HG03354 (cell line): ENCODE data around the gene BRINP2.

ENCODE experiments used
- ATAC-seq: cut with Tn5 transposase; IDR thresholded peaks from one replicate; pipeline ENCODE4 v1.9.1; 2021; ENCODE audit warnings: mild to moderate bottlenecking; ENCODE audit not compliant: unreplicated experiment, poor library complexity, severe bottlenecking

The BRINP2 gene

DNA sequence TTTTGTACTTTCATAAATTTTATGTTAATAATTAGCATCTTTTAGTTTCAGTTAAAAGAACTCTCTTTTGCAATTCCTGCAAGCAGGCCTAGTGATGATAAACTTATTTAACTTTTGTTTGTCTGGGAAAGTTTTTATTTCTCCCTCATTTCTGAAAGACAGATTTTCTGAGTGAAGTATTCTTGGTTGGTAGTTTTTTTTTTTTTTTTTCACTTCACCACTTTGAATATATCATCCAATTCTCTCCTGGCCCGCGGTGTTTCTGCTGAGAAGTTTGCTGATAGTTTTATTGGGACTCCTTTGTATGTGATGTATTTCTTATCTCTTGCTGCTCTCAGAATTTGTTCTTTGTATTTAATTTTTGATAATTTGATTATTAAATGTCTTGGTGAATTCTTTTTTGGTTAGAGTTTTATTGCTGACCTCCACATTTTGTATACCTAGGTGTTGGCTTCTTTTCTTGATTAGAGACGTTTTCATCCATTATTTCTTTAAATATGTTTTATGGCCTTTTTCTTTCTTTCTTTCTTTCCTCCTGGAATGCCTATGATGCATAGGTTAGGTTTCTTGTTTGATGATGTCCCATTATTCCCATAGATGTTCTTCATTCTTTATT is 45.9 kb downstream of the BRINP2 start:
- ATAC-seq: no peak

DNA sequence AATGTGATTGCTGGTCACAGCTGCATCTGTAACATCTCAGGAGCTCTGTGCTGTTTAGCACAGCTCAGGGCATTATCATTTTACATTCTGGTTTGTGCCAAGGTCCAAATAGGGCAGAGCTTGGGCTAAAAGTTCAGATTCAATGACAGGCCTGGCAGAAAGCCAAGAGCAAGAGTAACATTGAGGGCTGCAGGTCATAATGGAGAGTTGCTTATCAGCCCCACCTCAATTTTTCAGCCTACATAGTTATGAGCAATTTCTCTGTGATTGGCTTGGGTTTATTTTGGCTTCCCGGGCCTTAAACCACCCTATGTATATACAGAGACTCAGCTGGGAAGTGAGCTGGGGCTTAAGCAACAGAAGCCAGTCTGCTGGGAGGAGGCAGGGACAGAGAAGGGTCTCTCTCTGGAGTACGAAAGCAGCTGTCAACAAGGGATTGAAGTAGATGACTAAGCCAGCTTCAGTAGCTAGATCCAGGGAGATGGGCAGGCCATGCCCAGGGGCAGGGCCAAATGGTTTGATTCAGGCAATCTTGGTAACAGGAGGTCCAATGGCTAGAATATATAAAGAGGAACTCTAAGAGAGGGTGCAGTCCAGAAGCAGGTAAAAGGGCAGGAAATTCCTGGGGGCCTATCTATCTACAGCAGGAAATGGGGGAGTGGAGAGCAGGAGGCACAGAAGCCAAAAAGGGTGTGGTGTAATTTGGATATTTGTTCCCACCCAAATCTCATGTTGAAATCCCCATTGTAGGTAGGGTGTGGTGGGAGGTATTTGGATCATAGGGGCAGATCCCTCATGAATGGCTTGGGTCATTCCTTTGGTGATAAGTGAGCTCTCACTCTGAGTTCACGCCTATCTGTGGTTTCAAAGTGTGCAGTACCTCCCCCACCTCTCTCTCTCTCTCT is 49.0 kb downstream of the BRINP2 start:
- no peak for ATAC-seq

DNA sequence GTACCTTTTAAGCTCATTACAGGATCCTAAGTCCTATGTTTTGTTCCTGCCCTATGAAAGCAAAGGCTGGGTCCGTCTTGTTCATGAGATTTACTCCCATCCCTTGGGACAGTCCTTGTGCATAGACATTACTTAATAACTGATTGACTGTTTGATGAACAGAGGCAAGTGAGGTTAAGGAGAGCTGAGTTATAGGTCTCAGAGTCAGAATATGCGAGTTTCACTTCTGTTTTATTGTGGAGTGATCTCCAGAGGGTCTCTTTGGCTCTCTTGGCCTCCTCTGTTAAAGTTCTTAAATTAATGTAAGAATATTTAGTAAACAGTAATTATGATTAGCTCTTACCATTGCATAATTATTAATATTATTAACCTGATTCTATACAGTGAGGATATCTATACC is 52.6 kb downstream of the BRINP2 start:
- ATAC-seq: no peak

DNA sequence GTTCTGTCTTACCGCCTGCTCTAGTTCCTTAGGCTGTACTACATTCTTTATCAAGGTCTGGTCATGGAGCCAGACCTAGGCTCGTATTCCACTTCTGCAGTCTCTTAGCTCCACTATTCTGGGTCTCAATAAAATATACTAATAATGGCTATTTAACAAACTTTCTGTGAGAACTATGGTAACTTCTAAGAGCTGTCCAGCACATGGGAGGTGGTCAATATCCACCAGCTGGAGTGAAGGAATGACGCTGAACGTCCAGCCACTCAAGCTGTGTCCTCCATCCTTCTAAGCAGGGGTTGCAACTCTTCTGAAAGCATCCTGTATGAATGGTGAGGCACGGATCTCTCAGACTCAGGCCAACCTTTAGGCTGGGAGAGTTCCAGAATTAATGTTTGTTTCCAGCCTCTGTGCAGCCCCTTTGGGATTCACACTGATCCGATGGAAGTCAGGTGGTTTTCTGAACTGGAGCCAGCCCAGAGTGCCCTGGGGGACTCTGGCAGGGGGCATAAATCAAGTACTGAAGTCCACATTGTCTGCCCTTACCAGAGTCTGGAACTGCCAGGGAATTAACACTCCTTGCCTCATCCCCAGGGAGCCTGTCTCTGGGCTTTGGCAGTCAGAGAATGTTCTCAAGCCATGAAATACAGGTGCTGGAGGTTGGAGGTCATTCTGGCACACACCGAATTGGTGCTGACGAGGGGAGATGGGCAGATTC is 57.4 kb downstream of the BRINP2 start:
- no peak for ATAC-seq

DNA sequence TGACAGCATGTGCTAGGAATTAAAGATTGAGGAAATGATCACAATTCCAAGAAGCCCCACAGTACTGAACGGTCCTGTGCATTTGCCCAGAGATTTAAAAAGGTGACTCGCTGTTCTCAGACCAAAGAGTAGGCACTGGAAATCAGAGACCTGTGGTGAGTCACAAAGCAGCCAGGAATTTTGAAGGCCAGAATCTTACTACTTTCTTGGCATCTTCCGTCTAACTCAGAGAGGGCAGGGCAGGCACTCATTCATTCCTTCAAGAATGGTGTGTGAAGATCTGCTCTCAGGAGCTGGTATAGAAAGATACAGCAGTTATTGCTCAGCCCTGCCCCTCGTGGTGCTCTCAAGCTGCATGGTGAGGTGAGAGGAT is 57.9 kb downstream of the BRINP2 start:
- no peak for ATAC-seq

DNA sequence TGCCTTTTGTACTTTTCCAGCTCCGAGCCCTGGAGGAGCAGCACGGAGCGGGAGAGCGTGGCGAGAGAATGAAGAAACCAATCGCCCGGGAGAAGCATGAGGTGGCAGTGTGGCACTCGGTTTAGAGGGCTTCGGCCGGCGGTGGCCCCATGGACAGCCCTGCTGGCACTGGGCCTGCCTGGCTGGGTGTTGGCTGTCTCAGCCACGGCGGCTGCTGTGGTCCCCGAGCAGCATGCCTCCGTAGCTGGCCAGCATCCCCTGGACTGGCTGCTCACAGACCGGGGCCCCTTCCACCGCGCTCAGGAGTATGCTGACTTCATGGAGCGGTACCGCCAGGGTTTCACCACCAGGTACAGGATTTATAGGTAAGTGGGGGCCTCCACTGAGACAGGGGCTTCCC is 59.0 kb downstream of the BRINP2 start:
- no peak for ATAC-seq

DNA sequence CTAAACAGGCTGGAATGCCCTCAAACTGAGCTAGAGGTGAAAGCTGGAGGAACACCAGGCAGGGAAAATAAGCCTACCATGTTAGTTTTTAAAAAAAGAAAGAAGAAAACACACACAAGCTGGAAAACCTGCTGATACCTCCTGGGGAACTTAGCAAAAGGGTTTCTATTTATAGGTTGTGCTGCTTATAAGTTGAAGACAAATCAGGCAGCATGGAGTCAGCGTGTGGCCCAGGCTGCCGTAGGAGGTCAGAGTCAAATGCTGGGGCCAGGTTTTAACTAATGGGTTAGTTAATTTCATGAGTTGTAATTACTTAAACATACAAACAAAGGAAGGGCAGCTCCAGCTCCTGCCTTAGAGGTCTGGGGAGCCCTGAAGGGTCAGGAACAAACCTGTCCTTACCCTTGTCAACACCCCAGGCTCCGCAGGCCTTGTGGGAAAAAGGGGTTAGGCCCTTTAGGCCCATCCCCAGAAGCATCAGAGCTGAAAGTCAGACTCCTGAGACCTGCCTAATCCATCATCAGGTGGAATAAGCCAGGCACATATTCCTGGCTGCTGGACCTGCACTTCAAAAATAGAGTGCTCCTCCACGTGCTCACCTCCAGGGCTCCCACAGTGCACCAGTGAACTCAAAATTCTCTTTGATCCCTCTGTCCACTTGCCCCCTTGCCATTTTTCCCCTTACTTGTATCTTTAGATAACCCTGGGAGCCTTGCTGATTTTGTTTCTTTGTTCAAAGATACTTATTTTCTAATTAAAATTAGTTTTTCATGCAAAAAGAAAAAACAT is 59.7 kb downstream of the BRINP2 start:
- ATAC-seq: no peak

DNA sequence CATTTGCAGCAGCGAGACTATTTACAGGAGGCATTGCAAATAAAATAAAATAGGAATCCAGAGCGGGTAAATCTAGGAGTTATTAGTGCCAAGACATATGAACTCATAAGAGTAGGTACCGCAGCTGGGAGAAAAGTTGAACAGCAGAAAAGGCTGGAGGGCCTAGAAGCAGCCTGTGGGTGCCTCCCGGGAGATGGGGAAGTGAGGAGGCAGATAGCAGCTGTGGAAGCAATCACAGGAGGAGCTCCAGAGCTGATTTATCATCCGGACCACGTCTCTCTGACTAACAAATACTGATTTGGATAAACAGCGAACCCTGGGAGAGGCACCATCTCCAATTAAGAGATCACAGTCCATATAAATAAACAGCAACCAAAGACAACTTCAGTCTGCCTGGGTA is 64.6 kb downstream of the BRINP2 start:
- no peak for ATAC-seq

DNA sequence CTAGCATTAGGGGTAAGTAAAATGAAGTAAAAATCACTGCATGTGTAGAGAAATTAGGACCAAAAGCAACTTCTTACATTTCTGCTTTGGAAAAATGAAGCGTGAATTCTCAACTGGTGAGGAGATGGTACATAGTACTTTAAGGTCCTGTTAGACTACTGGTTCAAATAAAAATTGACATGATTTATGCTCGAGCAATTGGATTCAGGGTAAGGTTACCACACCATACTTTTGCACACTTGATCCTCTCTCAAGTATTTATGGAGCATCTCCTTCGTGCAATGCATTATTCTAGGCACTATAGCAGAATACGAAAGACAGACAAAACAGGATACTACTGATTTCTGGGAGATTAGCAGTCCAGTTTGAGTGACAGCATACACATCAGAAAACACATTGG is 66.2 kb downstream of the BRINP2 start:
- no peak for ATAC-seq

DNA sequence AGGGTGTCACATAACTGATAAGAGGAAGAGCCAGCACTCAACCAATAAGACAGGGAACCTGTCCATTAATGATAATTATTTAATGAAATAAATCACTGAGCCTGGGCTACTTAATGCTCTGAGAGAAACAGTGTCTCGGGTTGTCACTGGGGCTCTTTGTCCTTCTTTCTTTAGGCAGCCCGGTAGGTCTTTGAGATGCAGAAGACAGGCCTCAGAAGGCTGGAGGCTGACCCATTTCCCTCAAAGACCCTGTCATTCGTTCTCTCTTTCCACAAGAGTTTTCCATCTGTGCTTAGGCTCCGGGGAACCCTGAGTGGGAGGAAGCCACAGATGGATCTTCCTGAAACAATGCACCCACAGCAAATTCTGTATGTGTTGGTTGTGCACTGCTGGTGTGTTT is 68.2 kb downstream of the BRINP2 start:
- ATAC-seq: no peak

DNA sequence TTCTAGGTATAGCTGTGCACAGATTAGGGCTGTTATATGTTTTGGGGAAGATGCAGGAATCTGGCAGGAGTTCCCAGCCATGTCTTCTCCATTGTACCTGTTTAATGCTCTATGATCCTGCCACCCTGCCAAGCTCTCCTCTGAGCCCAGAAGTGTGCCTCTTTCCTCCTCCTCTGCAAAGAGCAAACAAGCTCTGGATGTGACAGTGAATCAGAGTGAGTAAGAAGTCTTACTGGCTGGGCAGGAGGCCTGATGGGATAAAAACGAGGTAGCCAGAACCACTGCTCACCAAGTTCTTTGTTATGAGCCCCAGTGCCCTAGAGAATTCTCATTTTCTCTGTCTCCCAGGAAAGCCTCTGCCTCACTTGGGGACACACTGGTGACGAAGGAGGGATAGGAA is 69.0 kb downstream of the BRINP2 start:
- ATAC-seq: no peak

DNA sequence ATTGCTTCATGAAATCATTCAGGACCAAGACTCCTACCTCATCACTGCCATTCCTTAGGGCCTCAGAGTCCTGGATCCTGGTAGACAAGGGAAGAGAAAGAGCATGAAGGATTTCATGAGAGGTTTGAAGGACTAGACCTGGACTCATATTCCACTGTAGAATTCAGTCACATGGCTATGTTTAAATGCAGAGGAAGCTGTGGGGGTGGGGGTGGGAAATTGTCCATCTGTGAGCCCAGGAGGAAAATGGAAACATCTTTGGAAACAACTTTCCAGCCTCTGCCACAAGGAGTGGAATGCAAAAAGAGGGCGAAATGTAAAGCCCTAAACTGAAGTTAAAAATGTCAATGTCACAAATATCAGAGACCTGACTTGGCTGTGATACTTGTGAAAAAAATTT is 73.0 kb downstream of the BRINP2 start:
- no peak for ATAC-seq

DNA sequence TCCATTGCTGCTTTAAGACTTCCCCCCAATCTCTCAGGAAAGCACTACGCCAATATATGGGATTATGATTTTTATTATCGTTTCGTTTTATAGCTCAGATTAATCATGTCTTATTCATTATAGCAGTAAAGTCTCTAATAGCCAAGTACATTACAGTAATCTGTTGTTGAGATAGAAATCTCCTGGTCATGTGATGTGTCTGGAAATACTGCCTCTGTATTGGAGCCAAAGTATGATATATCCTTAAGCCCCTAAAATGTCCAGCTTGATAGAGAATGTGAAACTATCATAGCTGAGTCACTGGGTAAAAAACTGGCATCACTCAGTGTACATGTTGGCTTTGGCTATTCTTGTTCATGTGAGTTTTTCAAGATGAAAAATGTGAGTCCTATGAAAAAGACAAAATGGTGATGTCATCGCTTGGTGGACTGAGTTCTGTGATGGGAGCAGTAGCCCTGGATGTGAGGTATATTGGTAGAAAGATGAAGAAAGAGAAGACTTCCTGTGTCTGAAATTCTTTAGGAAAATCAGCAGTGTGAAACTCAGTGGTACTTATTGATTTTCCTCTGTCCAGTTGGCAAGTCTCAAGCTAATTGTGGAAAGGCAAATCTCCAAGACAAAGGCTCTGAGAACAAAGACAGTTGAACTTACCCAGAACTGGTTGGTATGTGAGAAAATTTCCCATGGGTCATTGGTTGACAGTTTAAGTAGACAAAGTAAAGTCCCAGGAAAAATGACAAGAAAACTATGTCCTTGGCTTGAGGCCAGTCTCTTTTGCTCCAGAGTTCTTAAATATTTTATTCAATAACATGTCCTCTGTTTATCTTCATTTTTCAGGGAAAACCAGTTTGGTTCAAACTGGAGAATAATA is 76.2 kb downstream of the BRINP2 start:
- no peak for ATAC-seq

DNA sequence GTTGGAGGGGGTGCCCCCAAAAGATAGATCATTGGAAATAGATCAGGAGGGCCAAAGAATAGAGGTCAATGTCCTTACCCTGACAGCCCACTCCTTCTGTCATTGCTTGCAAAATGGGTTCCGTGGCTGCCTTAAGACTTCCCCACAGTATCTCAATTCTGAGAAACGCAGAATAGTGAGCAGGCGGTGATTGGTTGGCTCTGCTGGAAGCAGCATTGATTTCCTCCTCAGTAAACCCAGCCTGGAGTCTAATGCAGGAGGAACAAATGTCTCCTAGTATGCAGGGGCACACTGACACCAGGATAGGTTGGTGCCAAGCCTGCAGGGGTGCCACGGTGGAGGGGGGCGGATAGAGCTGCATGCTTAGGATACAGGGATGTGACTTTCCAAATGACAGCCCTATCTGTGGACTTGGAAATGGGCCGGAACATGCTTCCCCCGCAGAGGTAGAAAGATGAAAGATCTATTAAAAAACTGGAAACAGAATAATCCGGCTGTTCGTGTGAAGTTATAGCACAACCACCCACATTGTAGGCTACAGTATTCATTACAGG is 76.9 kb downstream of the BRINP2 start:
- ATAC-seq: no peak

DNA sequence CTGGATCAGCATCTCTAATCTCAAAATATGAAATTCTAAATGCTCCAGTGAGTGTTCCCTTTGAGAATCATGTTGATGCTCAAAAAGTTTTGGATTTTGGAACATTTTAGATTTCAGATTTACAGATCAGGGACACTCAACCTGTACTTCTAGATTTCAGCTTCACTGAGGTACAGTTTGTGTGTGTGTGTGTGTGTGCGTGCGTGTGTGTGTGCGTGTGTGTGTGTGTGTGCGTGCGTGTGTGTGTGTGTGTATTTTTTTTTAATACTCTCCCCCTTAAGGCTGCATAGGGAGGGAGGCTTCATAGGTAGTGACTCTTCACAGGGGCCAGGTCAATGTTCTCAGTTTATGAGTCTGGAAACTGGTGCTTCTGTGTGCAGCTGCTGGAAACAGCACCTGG is 77.5 kb downstream of the BRINP2 start:
- no peak for ATAC-seq

DNA sequence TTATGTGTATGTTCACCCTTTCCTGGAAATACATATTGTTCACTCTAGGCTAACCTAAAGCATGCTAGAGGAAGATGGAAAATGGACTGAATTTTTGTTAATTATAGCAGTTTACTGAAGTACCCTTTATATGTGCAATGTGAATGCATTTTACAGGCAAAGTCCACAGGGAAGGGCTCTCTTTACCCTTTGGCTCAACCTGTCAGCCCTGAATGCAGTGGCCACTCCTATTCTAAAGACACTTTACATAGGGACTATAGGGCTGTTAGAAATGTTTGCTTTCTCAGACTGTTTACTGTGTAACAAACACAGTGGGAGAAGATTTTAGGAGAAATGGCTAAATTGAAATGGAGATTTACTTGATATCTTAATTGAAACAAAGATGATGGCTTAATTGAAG is 78.5 kb downstream of the BRINP2 start:
- no peak for ATAC-seq

DNA sequence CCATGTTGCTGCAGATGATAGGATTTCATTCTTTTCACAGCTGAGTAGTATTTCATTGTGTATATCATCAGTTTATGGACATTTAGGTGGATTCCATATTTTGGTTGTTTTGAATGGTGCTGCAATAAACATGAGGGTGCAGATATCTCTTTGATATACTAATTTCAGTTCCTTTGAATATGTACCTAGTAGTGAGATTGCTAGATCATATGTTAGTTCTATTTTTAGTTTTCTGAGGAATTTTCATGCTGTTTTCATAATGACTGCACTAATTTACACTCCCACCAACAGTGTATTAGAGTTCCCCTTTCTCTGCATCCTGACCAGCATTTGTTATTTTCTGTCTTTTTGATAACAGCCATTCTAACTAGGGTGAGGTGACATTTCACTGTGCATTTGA is 82.1 kb downstream of the BRINP2 start:
- ATAC-seq: no peak

DNA sequence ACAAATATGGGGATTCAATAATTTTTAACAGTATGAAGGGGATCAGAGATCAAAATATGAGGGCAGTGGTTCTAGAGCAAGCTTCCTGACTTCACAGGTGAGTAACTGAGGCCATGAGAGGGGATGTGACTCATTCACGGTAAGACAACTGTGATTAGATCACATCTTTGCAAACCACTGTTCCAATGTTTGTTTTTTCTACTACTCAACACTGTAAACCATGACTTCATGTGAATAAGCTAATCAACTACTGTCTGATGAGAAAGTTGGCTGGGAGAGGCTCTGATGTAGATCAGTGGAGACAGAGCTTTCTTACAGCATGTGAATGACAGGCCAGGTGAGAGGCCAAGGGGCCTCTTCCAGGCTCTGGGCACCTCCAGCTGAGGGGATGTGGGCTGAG is 84.7 kb downstream of the BRINP2 start:
- ATAC-seq: no peak
